Measurements from ENCODE around the gene MARF1. TPM values are rescaled to one million over a fixed set of nuclear protein-coding genes. Genes with fewer than 3 reads are reported as not detected.

Gene MARF1
- total and polyA plus RNA-seq, 2 of the 8 experiments (the other 6 are each of a cell fraction or from before 2014, with no cell fraction given) = 5.6 to 31.4 TPM

DNA sequence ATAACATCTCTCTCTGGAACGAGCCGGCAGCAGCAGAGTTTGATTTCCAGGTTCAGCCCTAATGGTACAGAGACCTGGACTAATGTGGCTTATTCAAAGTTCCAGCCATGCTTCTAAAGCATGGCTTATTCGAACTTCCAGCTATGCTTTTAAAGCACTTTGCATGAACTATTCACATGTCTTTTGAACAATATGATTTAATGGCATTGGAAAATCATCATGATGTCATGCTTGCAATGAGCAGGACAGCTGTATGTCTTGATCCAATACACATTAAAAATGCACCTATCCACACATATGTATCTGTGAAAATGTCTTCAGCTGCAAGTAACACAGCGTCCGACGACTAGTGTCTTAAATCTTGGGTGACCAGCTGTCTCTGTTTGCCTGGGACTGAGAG lies 85.7 kb downstream of the MARF1 start:
- H3K36me3 ChIP-seq (ENCODE audit: control insufficient read depth in 2 of 4, insufficient read depth in 4 of 4, low read length in 3 of 4) = no peaks in the 10 kb centered on the region
- FAIRE-seq = no peak
- H4K8ac ChIP-seq (ENCODE audit: extremely low read depth, insufficient read depth, low read length) = no peak overlapping the region
- H3K4me2 ChIP-seq (ENCODE audit: insufficient read depth in 1 of 2, low read depth in 2 of 2, low read length in 2 of 2) = no peak overlapping the region
- H3K56ac ChIP-seq (replicated peaks; ENCODE audit: insufficient read length, low read depth, low read length) = no peak overlapping the region
- ChIA-PET CTCF (ENCODE audit: partially characterized antibody) (interaction anchor here (1.1 kb wide), 1 partner anchor 41 kb away, joined by 4 read pairs; no protein-coding TSS in a partner anchor), POLR2A (ENCODE audit: partially characterized antibody) (no interaction called here)
- H2BK20ac ChIP-seq (ENCODE audit: low read length) = no peak overlapping the region
- H2AFZ ChIP-seq (ENCODE audit: low read length) = no peak overlapping the region
- no peaks in the 10 kb centered on the region for H4K20me1 ChIP-seq (replicated peaks in 1 of 2; ENCODE audit: control insufficient read depth in 1 of 2, insufficient read depth in 2 of 2, low read length in 2 of 2)
- no peak overlapping the region for H3K18ac ChIP-seq (ENCODE audit: extremely low read depth, low read length)
- H3K4me3 ChIP-seq (ENCODE audit: extremely low read depth in 1 of 4, insufficient read depth in 2 of 4, low read depth in 3 of 4, low read length in 4 of 4) = no peak overlapping the region
- no peak overlapping the region for H3K14ac ChIP-seq (ENCODE audit: insufficient read length)
- H2BK15ac ChIP-seq (ENCODE audit: low read length) = no peak overlapping the region
- H3K4me1 ChIP-seq (replicated peaks in 1 of 4; ENCODE audit: control insufficient read depth in 3 of 4, insufficient read depth in 4 of 4, low read length in 3 of 4) = no peaks in the 10 kb centered on the region
- no peak overlapping the region for H3K27ac ChIP-seq (ENCODE audit: low read depth, low read length)
- no peak for TF ChIP-seq HDAC2 (IDR thresholded peaks at IDR 0.05; ENCODE audit: borderline replicate concordance in 1 of 2, low read depth in 2 of 2, low read length in 2 of 2)
- TF ChIP-seq POLR2A (IDR thresholded peaks at IDR 0.05; ENCODE audit: control extremely low read depth in 1 of 2, low read depth in 2 of 2, low read length in 2 of 2) = no peak
- TF ChIP-seq, protein P1, sequence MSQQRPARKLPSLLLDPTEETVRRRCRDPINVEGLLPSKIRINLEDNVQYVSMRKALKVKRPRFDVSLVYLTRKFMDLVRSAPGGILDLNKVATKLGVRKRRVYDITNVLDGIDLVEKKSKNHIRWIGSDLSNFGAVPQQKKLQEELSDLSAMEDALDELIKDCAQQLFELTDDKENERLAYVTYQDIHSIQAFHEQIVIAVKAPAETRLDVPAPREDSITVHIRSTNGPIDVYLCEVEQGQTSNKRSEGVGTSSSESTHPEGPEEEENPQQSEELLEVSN (IDR thresholded peaks at IDR 0.05) = no peak
- TF ChIP-seq, protein P2, sequence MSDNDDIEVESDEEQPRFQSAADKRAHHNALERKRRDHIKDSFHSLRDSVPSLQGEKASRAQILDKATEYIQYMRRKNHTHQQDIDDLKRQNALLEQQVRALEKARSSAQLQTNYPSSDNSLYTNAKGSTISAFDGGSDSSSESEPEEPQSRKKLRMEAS (IDR thresholded peaks at IDR 0.05) = no peak
- TF ChIP-seq CHD2 (IDR thresholded peaks at IDR 0.05; ENCODE audit: low read length) = no peak
- no peak for TF ChIP-seq KDM1A (IDR thresholded peaks at IDR 0.05; ENCODE audit: borderline replicate concordance, low read length)
- no peak for TF ChIP-seq MAFK (IDR thresholded peaks at IDR 0.05; ENCODE audit: low read depth, low read length)
- no peak for TF ChIP-seq CBX8 (IDR thresholded peaks at IDR 0.05; ENCODE audit: borderline replicate concordance, low read depth, low read length)
- TF ChIP-seq JUN (IDR thresholded peaks at IDR 0.05; ENCODE audit: low read depth, low read length) = no peak
- TF ChIP-seq TCF12 (IDR thresholded peaks at IDR 0.05; ENCODE audit: low read depth, low read length) = no peak
- H3K23me2 ChIP-seq (ENCODE audit: low read depth, low read length) = no peaks in the 10 kb centered on the region
- H3K79me1 ChIP-seq (ENCODE audit: low read depth, low read length) = no peaks in the 10 kb centered on the region
- no peak overlapping the region for H3K23ac ChIP-seq (ENCODE audit: insufficient read length)
- no peaks in the 10 kb centered on the region for H3K9me3 ChIP-seq (ENCODE audit: insufficient read depth in 2 of 2, low read depth in 1 of 2, low read length in 1 of 2)
- no peak overlapping the region for H2AK5ac ChIP-seq (ENCODE audit: low read depth, low read length)
- no peak overlapping the region for H2BK12ac ChIP-seq (ENCODE audit: low read depth, low read length)
- H4K5ac ChIP-seq (ENCODE audit: insufficient read length, low read depth, low read length) = no peak overlapping the region
- no peak overlapping the region for H3K9ac ChIP-seq (replicated peaks in 1 of 4; ENCODE audit: extremely low read depth in 1 of 4, low read depth in 3 of 4, low read length in 3 of 4)
- H3K27me3 ChIP-seq (replicated peaks in 1 of 4; ENCODE audit: control insufficient read depth in 3 of 4, extremely low read depth in 1 of 4, insufficient read depth in 3 of 4, low read length in 3 of 4) = no peaks in the 10 kb centered on the region
- H2BK120ac ChIP-seq (replicated peaks; ENCODE audit: low read depth, low read length) = no peak overlapping the region
- H4K91ac ChIP-seq (replicated peaks; ENCODE audit: insufficient read length, low read length) = no peak overlapping the region
- no peak overlapping the region for H2BK5ac ChIP-seq (ENCODE audit: low read depth, low read length)
- no peak for DNase-seq (ENCODE audit: low read depth in 1 of 2, low spot score in 2 of 2)
- no peak overlapping the region for H3K4ac ChIP-seq (replicated peaks; ENCODE audit: insufficient read length, low read depth, low read length)
- 93% methylated on average over 6 of the region's 6 CpGs; no CpG with 5 or more reads in 1 of the 2 experiments for WGBS, 2 experiments (ENCODE audit: extremely low coverage in 1 of 2, insufficient coverage in 1 of 2, insufficient read length in 1 of 2, insufficient replicate concordance in 2 of 2, low coverage in 1 of 2, low lambda C conversion rate in 2 of 2, missing lambda C conversion rate in 1 of 2)
- no peaks in the 10 kb centered on the region for H3K79me2 ChIP-seq (ENCODE audit: control insufficient read depth in 1 of 2, insufficient read depth in 2 of 2, low read length in 2 of 2)

Measured in H1 (cell line).